SK-N-SH (cell line): ENCODE results near the gene PLXNB3. TPM values are rescaled to one million over a fixed set of nuclear protein-coding genes. Genes with fewer than 3 reads are reported as not detected.

Experiments used
- CTCF ChIA-PET: fragments of 300-600, 350-600 bp; formaldehyde crosslinking; extraction: SDS; loops from one replicate; lab custom pipeline; 2021; lab: Yijun Ruan, JAX
- POLR2A ChIA-PET: fragments of 350-600 bp; sonication (Branson Sonifier 250); formaldehyde crosslinking; extraction: SDS; loops from one replicate; lab custom pipeline; 2020; ENCODE audit warnings: antibody characterized with exemption, inconsistent platforms; lab: Yijun Ruan, JAX
- DNase-seq: peaks from one replicate; pipeline ENCODE4 v3.0.0; 2012
- H2AFZ ChIP-seq: fragments of 200-600 bp; sonication (generic); 2 replicates; pipeline ENCODE4 v1.8.1; 2016; ENCODE audit warnings: antibody characterized with exemption, mild to moderate bottlenecking, low read depth
- H3F3A ChIP-seq: fragments of 200-600 bp; sonication (generic); replicated peaks from 2 replicates; pipeline ENCODE3; 2016; ENCODE audit warnings: antibody characterized with exemption, mild to moderate bottlenecking; ENCODE audit not compliant: insufficient read depth
- H3K27ac ChIP-seq, 2 experiments: fragments of 200-500 bp in 1 of 2; fragments of 200-600 bp in 1 of 2; sonication (Bioruptor generic) in 1 of 2; sonication (generic), shearing (Covaris generic) in 1 of 2; 2 replicates each; pipeline versions ENCODE4 v1.5.1 to v1.6.1; 2014 to 2016; ENCODE audit warnings: low read depth in 2 of 2, inconsistent platforms in 1 of 2, low read length in 1 of 2, mild to moderate bottlenecking in 1 of 2, mixed read lengths in 1 of 2
- H3K27me3 ChIP-seq: fragments of 200-600 bp; sonication (generic), shearing (Covaris generic); 2 replicates; pipeline ENCODE4 v1.6.1; 2016; ENCODE audit warnings: mixed run types; ENCODE audit not compliant: insufficient read depth
- H3K36me3 ChIP-seq, 2 experiments: fragments of 200-500 bp in 1 of 2; fragments of 200-600 bp in 1 of 2; sonication (Bioruptor generic) in 1 of 2; sonication (generic) in 1 of 2; replicated peaks in 1 of 2; 2 replicates each; pipeline versions ENCODE3 to v1.5.1; 2014 to 2016; ENCODE audit warnings: low read length in 1 of 2, mild to moderate bottlenecking in 1 of 2; ENCODE audit not compliant: insufficient read depth in 2 of 2, control insufficient read depth in 1 of 2
- H3K4me1 ChIP-seq, 2 experiments: fragments of 200-500 bp in 1 of 2; fragments of 200-600 bp in 1 of 2; sonication (Bioruptor generic) in 1 of 2; sonication (generic), shearing (Covaris generic) in 1 of 2; 2 replicates each; pipeline versions ENCODE4 v1.5.1 to v1.6.1; 2014 to 2016; ENCODE audit warnings: low read depth in 1 of 2, low read length in 1 of 2, mixed run types in 1 of 2; ENCODE audit not compliant: insufficient read depth in 2 of 2, control insufficient read depth in 1 of 2
- H3K4me2 ChIP-seq: fragments of 200-600 bp; sonication (generic), shearing (Covaris generic); 2 replicates; pipeline ENCODE4 v1.6.1; 2017; ENCODE audit warnings: mixed run types
- H3K4me3 ChIP-seq, 2 experiments: fragments of 200-500 bp in 1 of 2; fragments of 200-600 bp in 1 of 2; sonication (Bioruptor generic) in 1 of 2; sonication (generic), shearing (Covaris generic) in 1 of 2; 2 replicates each; pipeline versions ENCODE4 v1.5.1 to v1.8.1; 2014 to 2016; ENCODE audit warnings: low read depth in 2 of 2, inconsistent platforms in 1 of 2, low read length in 1 of 2, mild to moderate bottlenecking in 1 of 2, mixed read lengths in 1 of 2, moderate library complexity in 1 of 2
- H3K79me2 ChIP-seq: fragments of 200-600 bp; sonication (generic); 2 replicates; pipeline ENCODE4 v1.8.1; 2017; ENCODE audit warnings: mild to moderate bottlenecking; ENCODE audit not compliant: insufficient read depth
- H3K9ac ChIP-seq: fragments of 200-600 bp; sonication (generic); 2 replicates; pipeline ENCODE4 v1.6.1; 2017; ENCODE audit warnings: mixed run types
- H3K9me2 ChIP-seq: fragments of 200-600 bp; sonication (generic); 2 replicates; pipeline ENCODE4 v1.6.1; 2017; ENCODE audit warnings: mixed run types
- H3K9me3 ChIP-seq: fragments of 200-600 bp; sonication (generic); 2 replicates; pipeline ENCODE4 v1.6.1; 2017; ENCODE audit warnings: mixed run types, mild to moderate bottlenecking, moderate library complexity
- H4K20me1 ChIP-seq: fragments of 200-600 bp; sonication (generic); 2 replicates; pipeline ENCODE4 v1.6.1; 2017; ENCODE audit warnings: mild to moderate bottlenecking, mixed run types; ENCODE audit not compliant: insufficient read depth
- CHD2 ChIP-seq: fragments of 150-350 bp; IDR thresholded peaks from 2 replicates; pipeline ENCODE4 v1.6.1; 2018; ENCODE audit warnings: low read length; ENCODE audit not compliant: partially characterized antibody
- ELF1 ChIP-seq: IDR thresholded peaks from 2 replicates; pipeline ENCODE4 v1.4.0; 2012
- EP300 ChIP-seq, 2 experiments: IDR thresholded peaks; 2 replicates each; pipeline versions ENCODE4 v1.4.0 to v1.6.1; 2012; ENCODE audit warnings: borderline replicate concordance in 1 of 2, low read depth in 1 of 2, low read length in 1 of 2
- GABPA ChIP-seq: IDR thresholded peaks from 2 replicates; pipeline ENCODE4 v1.4.0; 2012; ENCODE audit warnings: low read depth, mild to moderate bottlenecking
- JUND ChIP-seq: IDR thresholded peaks from 2 replicates; pipeline ENCODE4 v1.4.0; 2012
- MEF2A ChIP-seq: IDR thresholded peaks from 2 replicates; pipeline ENCODE4 v1.4.0; 2012; ENCODE audit warnings: low read depth, borderline replicate concordance
- POLR2AphosphoS5 ChIP-seq: IDR thresholded peaks from 2 replicates; pipeline ENCODE4 v1.6.1; 2012; ENCODE audit warnings: low read depth, low read length
- RFX5 ChIP-seq: IDR thresholded peaks from 2 replicates; pipeline ENCODE4 v1.6.1; 2012; ENCODE audit warnings: mild to moderate bottlenecking, improper control_type of control experiment, low read length
- TAF1 ChIP-seq: IDR thresholded peaks from 2 replicates; pipeline ENCODE4 v1.6.1; 2012; ENCODE audit warnings: low read depth, mild to moderate bottlenecking, low read length, moderate library complexity, borderline replicate concordance
- TCF12 ChIP-seq: IDR thresholded peaks from 2 replicates; pipeline ENCODE4 v1.4.0; 2012
- WGBS: methylation state at CpG from one replicate; pipeline ENCODE4 v1.1.6; 2017; ENCODE audit warnings: low lambda C conversion rate; 5-methylcytosine and 5-hydroxymethylcytosine counted together
- polyA plus RNA-seq, 3 experiments: library from polyadenylated mRNA; depleted of rRNA; stranded (reverse); fragments of >200 nt; gene quantifications; 2 replicates each; pipeline ENCODE4 v1.2.3, GENCODE V29; 2012
- TF ChIP-seq, protein P1 (sequence below): IDR thresholded peaks from 2 replicates; pipeline ENCODE4 v1.4.0; 2012; ENCODE audit warnings: low read depth, borderline replicate concordance
- TF ChIP-seq, protein P2 (sequence below): fragments of 150-350 bp; IDR thresholded peaks from 2 replicates; pipeline ENCODE4 v1.6.1; 2017; ENCODE audit warnings: antibody characterized with exemption, low read length, low read depth, borderline replicate concordance
- TF ChIP-seq, protein P3 (sequence below): IDR thresholded peaks from 2 replicates; pipeline ENCODE4; 2012
- TF ChIP-seq, protein P4 (sequence below): fragments of 150-350 bp; IDR thresholded peaks from 2 replicates; pipeline ENCODE4 v1.6.1; 2016; ENCODE audit warnings: mild to moderate bottlenecking, low read depth, low read length
- TF ChIP-seq, protein P5 (sequence below): fragments of 200-600 bp; sonication (generic); IDR thresholded peaks from 2 replicates; pipeline ENCODE4 v1.6.1; 2017; ENCODE audit warnings: antibody characterized with exemption, mild to moderate bottlenecking, moderate library complexity
- TF ChIP-seq, protein P6 (sequence below): IDR thresholded peaks from 2 replicates; pipeline ENCODE4 v1.6.1; 2012; ENCODE audit warnings: mild to moderate bottlenecking, low read depth, low read length, moderate library complexity

PLXNB3 gene
- polyA plus RNA-seq, 1 of the 3 experiments (the other 2 are of a cell fraction), result 15.5 TPM

DNA sequence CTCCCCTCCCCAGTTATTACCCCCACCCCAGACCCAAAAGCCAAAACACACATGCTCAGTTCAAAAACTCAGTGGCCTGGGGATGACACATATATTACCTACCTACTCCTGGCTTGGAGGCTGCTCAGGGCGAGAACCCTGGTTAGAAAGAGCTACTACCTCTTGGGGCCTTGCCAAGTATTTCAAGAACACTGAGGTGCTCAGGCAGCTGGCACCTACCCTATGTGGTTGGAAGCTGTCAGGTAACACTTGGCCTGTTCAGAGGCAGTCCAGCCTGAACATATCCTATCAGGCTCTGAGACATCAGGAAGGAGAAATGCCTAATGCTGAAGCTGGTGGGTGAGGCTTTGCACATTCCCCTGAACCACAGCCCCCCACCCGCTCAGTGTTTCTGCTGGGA lies 44.8 kb upstream of the PLXNB3 start:
- H3K9ac ChIP-seq, result no peak overlapping the region
- H2AFZ ChIP-seq, result no peak overlapping the region
- no peak overlapping the region for H3K27ac ChIP-seq
- CTCF ChIA-PET, result interaction anchor here (0.8 to 1.1 kb wide), 3 partner anchors 12 to 165 kb away, joined by 3 to 5 read pairs (median 5); no protein-coding TSS in a partner anchor
- peaks cover 0 to 7% of the 10 kb centered on the region in 2 experiments; a peak in 1 of 4 replicates for H3K4me1 ChIP-seq
- no peaks in the 10 kb centered on the region for H3F3A ChIP-seq
- peaks cover 33% of the 10 kb centered on the region for H4K20me1 ChIP-seq
- POLR2A ChIA-PET, result no interaction called here
- no peak for DNase-seq
- H3K9me2 ChIP-seq, result no peaks in the 10 kb centered on the region
- peaks cover 59% of the 10 kb centered on the region for H3K79me2 ChIP-seq
- H3K9me3 ChIP-seq, result no peaks in the 10 kb centered on the region
- TF ChIP-seq, protein P1, sequence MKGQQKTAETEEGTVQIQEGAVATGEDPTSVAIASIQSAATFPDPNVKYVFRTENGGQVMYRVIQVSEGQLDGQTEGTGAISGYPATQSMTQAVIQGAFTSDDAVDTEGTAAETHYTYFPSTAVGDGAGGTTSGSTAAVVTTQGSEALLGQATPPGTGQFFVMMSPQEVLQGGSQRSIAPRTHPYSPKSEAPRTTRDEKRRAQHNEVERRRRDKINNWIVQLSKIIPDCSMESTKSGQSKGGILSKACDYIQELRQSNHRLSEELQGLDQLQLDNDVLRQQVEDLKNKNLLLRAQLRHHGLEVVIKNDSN, result no peak
- TF ChIP-seq, protein P2, sequence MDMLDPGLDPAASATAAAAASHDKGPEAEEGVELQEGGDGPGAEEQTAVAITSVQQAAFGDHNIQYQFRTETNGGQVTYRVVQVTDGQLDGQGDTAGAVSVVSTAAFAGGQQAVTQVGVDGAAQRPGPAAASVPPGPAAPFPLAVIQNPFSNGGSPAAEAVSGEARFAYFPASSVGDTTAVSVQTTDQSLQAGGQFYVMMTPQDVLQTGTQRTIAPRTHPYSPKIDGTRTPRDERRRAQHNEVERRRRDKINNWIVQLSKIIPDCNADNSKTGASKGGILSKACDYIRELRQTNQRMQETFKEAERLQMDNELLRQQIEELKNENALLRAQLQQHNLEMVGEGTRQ, result no peak
- TF ChIP-seq MEF2A (no peak), JUND (no peak)
- H3K36me3 ChIP-seq, result peaks cover 11 to 35% of the 10 kb centered on the region in 2 experiments
- H3K4me3 ChIP-seq, result no peak overlapping the region
- 50% methylated on average over 1 of the region's 2 CpGs for WGBS
- no peaks in the 10 kb centered on the region; the same call in 1 of the 2 replicates for H3K27me3 ChIP-seq
- no peak overlapping the region for H3K4me2 ChIP-seq

DNA sequence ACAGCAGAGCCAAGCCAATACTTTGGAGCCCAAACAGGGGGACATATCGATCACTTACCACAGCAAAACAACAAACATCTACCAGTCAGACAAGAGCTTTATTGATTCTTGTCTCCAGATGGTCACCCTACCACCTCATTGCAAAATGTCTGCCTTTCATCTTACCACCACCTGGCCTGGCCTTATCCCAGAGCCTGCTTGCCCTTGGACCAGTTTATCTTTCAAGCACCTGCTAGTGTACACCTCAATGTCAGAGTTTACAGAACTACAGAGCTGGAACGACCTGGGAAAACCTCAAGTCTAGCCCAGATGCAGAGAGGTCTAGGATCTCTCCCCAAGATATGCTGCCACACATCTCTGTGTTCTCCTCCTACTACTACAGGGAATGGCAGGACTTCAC lies 44.3 kb upstream of the PLXNB3 start:
- no peaks in the 10 kb centered on the region; the same call in 1 of the 2 replicates for H3K27me3 ChIP-seq
- DNase-seq, result no peak
- no peak overlapping the region for H2AFZ ChIP-seq
- ChIA-PET POLR2A (no interaction called here), CTCF (interaction anchor here (0.8 to 1.7 kb wide), 3 partner anchors 11 to 165 kb away, joined by 3 to 11 read pairs (median 5); no protein-coding TSS in a partner anchor)
- no peak overlapping the region for H3K4me2 ChIP-seq
- H3K79me2 ChIP-seq, result peaks cover 59% of the 10 kb centered on the region
- H4K20me1 ChIP-seq, result peaks cover 33% of the 10 kb centered on the region
- peaks cover 8 to 33% of the 10 kb centered on the region in 2 experiments for H3K36me3 ChIP-seq
- H3K9me2 ChIP-seq, result no peaks in the 10 kb centered on the region
- no peak overlapping the region for H3K27ac ChIP-seq
- no peak overlapping the region for H3K4me3 ChIP-seq
- H3K9me3 ChIP-seq, result no peaks in the 10 kb centered on the region
- no peak overlapping the region for H3K9ac ChIP-seq
- peaks cover 0 to 7% of the 10 kb centered on the region in 2 experiments; a peak in 1 of 4 replicates for H3K4me1 ChIP-seq
- H3F3A ChIP-seq, result no peaks in the 10 kb centered on the region
- WGBS, result 13% methylated on average over 1 of the region's 2 CpGs
- TF ChIP-seq, protein P2, result no peak
- no peak for TF ChIP-seq CHD2
- TF ChIP-seq EP300 (IDR thresholded peaks at IDR 0.05; ENCODE audit: borderline replicate concordance in 1 of 2, low read depth in 1 of 2, low read length in 1 of 2), result no peak
- no peak for TF ChIP-seq GABPA
- TF ChIP-seq, protein P3, sequence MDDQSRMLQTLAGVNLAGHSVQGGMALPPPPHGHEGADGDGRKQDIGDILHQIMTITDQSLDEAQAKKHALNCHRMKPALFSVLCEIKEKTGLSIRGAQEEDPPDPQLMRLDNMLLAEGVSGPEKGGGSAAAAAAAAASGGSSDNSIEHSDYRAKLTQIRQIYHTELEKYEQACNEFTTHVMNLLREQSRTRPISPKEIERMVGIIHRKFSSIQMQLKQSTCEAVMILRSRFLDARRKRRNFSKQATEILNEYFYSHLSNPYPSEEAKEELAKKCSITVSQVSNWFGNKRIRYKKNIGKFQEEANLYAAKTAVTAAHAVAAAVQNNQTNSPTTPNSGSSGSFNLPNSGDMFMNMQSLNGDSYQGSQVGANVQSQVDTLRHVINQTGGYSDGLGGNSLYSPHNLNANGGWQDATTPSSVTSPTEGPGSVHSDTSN, result no peak
- TF ChIP-seq TAF1, result no peak
- TF ChIP-seq TCF12, result no peak
- TF ChIP-seq, protein P4, sequence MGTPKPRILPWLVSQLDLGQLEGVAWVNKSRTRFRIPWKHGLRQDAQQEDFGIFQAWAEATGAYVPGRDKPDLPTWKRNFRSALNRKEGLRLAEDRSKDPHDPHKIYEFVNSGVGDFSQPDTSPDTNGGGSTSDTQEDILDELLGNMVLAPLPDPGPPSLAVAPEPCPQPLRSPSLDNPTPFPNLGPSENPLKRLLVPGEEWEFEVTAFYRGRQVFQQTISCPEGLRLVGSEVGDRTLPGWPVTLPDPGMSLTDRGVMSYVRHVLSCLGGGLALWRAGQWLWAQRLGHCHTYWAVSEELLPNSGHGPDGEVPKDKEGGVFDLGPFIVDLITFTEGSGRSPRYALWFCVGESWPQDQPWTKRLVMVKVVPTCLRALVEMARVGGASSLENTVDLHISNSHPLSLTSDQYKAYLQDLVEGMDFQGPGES, result no peak
- no peak for TF ChIP-seq RFX5
- TF ChIP-seq POLR2AphosphoS5, result no peak
- TF ChIP-seq, protein P5, sequence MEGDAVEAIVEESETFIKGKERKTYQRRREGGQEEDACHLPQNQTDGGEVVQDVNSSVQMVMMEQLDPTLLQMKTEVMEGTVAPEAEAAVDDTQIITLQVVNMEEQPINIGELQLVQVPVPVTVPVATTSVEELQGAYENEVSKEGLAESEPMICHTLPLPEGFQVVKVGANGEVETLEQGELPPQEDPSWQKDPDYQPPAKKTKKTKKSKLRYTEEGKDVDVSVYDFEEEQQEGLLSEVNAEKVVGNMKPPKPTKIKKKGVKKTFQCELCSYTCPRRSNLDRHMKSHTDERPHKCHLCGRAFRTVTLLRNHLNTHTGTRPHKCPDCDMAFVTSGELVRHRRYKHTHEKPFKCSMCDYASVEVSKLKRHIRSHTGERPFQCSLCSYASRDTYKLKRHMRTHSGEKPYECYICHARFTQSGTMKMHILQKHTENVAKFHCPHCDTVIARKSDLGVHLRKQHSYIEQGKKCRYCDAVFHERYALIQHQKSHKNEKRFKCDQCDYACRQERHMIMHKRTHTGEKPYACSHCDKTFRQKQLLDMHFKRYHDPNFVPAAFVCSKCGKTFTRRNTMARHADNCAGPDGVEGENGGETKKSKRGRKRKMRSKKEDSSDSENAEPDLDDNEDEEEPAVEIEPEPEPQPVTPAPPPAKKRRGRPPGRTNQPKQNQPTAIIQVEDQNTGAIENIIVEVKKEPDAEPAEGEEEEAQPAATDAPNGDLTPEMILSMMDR, result no peak
- no peak for TF ChIP-seq ELF1
- TF ChIP-seq, protein P6, sequence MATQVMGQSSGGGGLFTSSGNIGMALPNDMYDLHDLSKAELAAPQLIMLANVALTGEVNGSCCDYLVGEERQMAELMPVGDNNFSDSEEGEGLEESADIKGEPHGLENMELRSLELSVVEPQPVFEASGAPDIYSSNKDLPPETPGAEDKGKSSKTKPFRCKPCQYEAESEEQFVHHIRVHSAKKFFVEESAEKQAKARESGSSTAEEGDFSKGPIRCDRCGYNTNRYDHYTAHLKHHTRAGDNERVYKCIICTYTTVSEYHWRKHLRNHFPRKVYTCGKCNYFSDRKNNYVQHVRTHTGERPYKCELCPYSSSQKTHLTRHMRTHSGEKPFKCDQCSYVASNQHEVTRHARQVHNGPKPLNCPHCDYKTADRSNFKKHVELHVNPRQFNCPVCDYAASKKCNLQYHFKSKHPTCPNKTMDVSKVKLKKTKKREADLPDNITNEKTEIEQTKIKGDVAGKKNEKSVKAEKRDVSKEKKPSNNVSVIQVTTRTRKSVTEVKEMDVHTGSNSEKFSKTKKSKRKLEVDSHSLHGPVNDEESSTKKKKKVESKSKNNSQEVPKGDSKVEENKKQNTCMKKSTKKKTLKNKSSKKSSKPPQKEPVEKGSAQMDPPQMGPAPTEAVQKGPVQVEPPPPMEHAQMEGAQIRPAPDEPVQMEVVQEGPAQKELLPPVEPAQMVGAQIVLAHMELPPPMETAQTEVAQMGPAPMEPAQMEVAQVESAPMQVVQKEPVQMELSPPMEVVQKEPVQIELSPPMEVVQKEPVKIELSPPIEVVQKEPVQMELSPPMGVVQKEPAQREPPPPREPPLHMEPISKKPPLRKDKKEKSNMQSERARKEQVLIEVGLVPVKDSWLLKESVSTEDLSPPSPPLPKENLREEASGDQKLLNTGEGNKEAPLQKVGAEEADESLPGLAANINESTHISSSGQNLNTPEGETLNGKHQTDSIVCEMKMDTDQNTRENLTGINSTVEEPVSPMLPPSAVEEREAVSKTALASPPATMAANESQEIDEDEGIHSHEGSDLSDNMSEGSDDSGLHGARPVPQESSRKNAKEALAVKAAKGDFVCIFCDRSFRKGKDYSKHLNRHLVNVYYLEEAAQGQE, result no peak
